Measurements from ENCODE around the gene CCL16.

Gene CCL16

DNA sequence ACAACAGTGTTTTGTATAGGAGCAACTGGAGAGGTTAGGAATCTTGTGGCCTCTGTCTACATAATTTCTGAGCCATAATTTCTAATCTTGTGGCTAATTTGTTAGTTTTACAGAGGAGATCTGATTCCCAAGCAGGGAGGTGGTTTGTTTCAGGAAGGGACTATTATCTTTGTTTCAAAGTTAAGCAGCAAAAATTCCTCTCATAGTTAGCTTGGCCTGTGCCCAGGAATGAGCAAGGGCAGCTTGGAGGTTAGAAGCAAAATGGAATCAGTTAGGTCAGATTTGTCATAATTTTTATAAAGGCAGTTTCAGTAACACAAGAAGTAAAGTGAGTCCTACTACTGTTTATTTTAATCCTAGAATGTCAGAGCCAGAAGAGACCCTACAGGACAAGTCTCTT is 48.7 kb downstream of the CCL16 start:
- Mint-ChIP-seq H3K36me3 (no peaks in the 10 kb centered on the region), H3K4me1 (peaks cover 14% of the 10 kb centered on the region), H3K27ac (no peak overlapping the region), H3K4me3 (no peak overlapping the region), H3K9me3 (no peaks in the 10 kb centered on the region), H3K27me3 (peaks cover 9% of the 10 kb centered on the region)
- ATAC-seq, result no peak

DNA sequence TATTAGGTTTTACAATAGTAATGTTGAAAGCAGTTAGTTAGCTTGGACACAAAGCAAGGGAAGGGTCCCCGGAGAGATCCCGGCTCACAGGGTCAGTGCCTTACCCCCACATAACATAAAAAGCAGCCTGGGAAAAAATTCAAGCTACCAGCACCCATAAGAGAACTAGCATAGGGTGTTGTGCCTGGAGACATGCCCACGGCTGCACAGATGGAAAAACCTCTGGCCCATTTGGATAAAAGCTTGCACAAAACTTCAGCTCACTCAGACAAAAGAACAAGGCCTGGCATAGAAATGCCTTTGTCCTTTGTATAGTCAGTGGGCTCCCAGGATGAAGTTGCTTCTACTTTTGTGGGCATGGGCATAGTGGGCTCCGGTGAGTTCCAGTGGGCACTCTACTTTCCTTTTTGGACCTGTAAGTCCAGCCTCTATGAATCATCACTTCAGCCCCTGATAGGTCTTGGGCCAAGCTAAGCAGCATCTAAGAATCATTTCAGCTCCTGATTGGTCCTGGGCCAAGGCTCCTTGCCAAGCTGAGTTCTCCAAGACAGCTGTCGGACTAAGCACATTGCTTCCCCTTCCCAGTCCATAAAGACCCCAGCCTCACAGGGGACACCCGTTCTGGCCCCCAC is 49.4 kb downstream of the CCL16 start:
- Mint-ChIP-seq H3K27ac (no peak overlapping the region), H3K9me3 (no peaks in the 10 kb centered on the region), H3K36me3 (no peaks in the 10 kb centered on the region), H3K4me3 (no peak overlapping the region), H3K4me1 (peaks cover 14% of the 10 kb centered on the region), H3K27me3 (peaks cover 9% of the 10 kb centered on the region)
- no peak for ATAC-seq

DNA sequence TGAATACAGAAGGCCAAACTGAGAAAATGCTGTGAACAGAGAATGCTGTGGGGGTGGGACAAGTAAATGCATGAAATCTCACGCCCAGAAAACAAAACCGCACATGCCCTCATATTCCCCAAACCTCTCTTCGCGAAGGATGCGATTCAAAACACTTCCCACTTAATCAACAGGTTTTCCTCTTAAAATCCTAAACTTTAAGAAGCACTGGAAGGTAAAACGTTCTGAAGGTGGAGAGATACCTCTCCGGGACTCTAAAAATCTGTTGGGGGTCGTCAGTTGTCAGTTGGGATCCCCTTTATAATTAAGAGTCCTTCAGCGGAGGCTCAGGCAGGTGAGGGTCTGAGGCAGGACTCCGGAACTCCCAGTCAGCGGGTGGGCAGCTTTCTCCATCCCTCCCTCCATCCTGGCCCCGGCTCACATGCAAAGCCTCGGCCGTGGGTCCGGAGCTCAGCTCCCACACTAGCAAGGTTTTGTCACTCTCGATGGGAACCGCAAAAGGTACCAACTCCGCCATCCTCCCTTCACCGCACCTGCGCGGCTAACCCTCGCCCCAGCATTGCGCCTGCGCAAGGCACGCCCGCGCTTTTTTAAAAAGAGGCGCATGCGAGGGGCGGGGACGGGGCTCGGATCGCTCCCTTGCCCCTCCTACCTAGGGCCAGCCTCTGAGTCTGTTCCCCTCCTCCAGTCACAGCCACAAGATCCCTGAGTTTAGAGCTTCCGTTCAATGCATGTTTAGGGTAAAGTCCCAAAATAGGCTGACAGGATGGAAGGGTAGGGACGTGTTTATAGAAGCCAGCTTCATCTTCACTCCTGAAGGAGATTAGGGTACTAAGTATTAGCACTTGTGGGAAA is 50.9 kb downstream of the CCL16 start, which contains the start of gene RDM1:
Gene RDM1, minus strand, starts transcription at position 563 of the 855 bp plus-strand sequence. Its CDS starts 46 bp downstream, at position 517.
- H3K4me3 Mint-ChIP-seq, result peak within 1 kb of the TSS; percentile 73
- peak; percentile 90 for ATAC-seq
- peaks cover 9% of the 10 kb centered on the region for H3K27me3 Mint-ChIP-seq
- H3K9me3 Mint-ChIP-seq, result no peaks in the 10 kb centered on the region
- no peak within 1 kb of the TSS for H3K27ac Mint-ChIP-seq
- H3K4me1 Mint-ChIP-seq, result peaks cover 14% of the 10 kb centered on the region
- no peaks in the 10 kb centered on the region for H3K36me3 Mint-ChIP-seq

DNA sequence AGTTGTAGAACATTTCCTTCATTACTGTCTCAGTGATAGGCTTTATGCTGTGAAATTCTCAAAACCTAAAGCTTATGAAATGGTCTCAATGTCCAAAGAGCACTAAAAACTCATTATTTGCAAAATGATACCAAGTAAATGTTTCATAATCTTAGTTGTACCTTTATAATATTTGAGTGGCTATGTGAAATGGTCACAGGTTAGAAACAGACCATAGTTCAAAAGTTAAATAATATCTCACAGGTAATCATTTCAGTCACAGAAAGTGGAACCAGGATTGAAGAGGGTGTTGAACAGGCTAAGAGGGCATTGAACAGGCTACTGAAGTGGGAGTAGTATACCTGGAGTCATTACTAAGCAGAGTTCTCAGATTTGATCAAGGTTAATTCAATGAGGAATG is 53.6 kb downstream of the CCL16 start:
- no peak overlapping the region for H3K4me3 Mint-ChIP-seq
- H3K36me3 Mint-ChIP-seq, result no peaks in the 10 kb centered on the region
- peaks cover 9% of the 10 kb centered on the region for H3K27me3 Mint-ChIP-seq
- no peak overlapping the region for H3K27ac Mint-ChIP-seq
- no peak for ATAC-seq
- peaks cover 14% of the 10 kb centered on the region for H3K4me1 Mint-ChIP-seq
- H3K9me3 Mint-ChIP-seq, result no peaks in the 10 kb centered on the region

Measured in stimulated activated memory B cell treated with anti-CD40 and anti-IgM and Interleukin-4, amounts not matched to agents 10 μg/mL and 1 μg/mL and 100 μg/mL, for 72 hours (primary cell).